Tibial nerve (tissue), 4 donors: Measurements from ENCODE around the gene CTNNA3.

Experiments used
- EP300 ChIP-seq, 2 donors: sonication (generic); formaldehyde crosslinking; IDR thresholded peaks; one replicate each; pipeline ENCODE4 v1.6.1; 2017; ENCODE audit warnings: antibody characterized with exemption in 2 of 2, mild to moderate bottlenecking in 1 of 2
- POLR2A ChIP-seq, 2 donors: fragments of 450-650 bp; IDR thresholded peaks; one replicate each; pipeline ENCODE4 v1.6.1; 2017; ENCODE audit warnings: antibody characterized with exemption in 2 of 2, mild to moderate bottlenecking in 2 of 2, moderate library complexity in 2 of 2
- TF ChIP-seq, protein P1 (sequence below), 5 experiments: fragments of 200-600 bp in 3 of 5; fragments of 450-650 bp in 2 of 5; sonication (generic) in 3 of 5; IDR thresholded peaks; one replicate each; pipeline ENCODE4 v1.5.1; 2016 to 2019; ENCODE audit warnings: antibody characterized with exemption in 5 of 5, mild to moderate bottlenecking in 3 of 5, moderate library complexity in 2 of 5

DNA sequence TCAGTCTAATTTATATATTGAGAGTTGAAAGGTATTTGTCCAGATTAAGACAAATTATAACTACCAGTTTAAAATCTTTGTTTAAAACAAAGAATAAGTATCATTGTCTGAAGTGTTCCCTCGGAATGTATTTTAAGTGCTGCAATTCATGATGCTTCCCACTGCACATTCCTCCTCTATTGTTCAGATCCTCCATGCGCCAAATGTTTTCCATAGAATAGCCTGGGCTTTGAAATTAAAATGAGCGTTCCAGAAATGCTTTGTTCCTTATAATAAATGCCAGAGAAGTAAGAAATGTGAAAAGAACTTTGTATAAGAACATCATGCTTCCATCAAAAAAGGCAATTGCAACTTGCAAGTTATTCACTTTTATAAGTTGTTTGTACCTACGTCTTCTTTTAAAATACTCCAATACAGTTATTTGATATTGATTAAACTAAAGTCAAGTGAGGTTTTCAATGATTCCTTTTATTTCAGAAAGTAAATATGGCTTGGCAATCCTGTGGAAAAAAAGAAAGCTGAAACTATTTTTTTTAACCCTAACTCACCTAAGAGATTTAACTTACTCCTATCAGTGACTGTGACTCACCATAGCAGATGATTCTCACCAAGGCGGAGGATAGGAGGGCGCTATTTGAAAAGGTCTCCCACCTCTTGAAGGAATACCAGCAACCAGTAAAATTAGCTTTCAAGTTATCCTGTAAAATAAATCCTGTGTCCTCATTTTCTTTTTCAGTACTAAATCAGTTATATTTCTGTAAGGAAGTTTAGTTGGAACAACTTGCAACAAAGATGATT lies 85.8 kb downstream of the CTNNA3 start:
- TF ChIP-seq, protein P1, sequence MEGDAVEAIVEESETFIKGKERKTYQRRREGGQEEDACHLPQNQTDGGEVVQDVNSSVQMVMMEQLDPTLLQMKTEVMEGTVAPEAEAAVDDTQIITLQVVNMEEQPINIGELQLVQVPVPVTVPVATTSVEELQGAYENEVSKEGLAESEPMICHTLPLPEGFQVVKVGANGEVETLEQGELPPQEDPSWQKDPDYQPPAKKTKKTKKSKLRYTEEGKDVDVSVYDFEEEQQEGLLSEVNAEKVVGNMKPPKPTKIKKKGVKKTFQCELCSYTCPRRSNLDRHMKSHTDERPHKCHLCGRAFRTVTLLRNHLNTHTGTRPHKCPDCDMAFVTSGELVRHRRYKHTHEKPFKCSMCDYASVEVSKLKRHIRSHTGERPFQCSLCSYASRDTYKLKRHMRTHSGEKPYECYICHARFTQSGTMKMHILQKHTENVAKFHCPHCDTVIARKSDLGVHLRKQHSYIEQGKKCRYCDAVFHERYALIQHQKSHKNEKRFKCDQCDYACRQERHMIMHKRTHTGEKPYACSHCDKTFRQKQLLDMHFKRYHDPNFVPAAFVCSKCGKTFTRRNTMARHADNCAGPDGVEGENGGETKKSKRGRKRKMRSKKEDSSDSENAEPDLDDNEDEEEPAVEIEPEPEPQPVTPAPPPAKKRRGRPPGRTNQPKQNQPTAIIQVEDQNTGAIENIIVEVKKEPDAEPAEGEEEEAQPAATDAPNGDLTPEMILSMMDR (IDR thresholded peaks at IDR 0.05): no peak
- no peak for TF ChIP-seq POLR2A (IDR thresholded peaks at IDR 0.05)
- TF ChIP-seq EP300 (IDR thresholded peaks at IDR 0.05): no peak
